Vagina (tissue), 2 donors: Measurements from ENCODE around the gene PPHLN1.

Experiments used
- CTCF ChIP-seq, 3 experiments: fragments of 450-650 bp in 2 of 3; fragments of 200-600 bp in 1 of 3; sonication (generic) in 1 of 3; IDR thresholded peaks; one replicate each; pipeline ENCODE4 v1.5.1; 2017 to 2019; ENCODE audit warnings: antibody characterized with exemption in 3 of 3, mild to moderate bottlenecking in 2 of 3, moderate library complexity in 2 of 3
- POLR2A ChIP-seq, 2 donors: fragments of 450-650 bp; IDR thresholded peaks; one replicate each; pipeline ENCODE4 v1.6.1; 2017; ENCODE audit warnings: antibody characterized with exemption in 2 of 2, mild to moderate bottlenecking in 2 of 2, moderate library complexity in 2 of 2
- POLR2AphosphoS5 ChIP-seq, 2 donors: sonication (generic); formaldehyde crosslinking; IDR thresholded peaks; one replicate each; pipeline ENCODE4 v1.9.0; 2017; ENCODE audit warnings: antibody characterized with exemption in 2 of 2, mild to moderate bottlenecking in 2 of 2, low read depth in 1 of 2; ENCODE audit not compliant: insufficient read depth in 1 of 2

GRCh38 chr12:42485823-42486222 is 159.9 kb downstream of the PPHLN1 start:
- no peak for TF ChIP-seq CTCF (IDR thresholded peaks at IDR 0.05)
- TF ChIP-seq POLR2A (IDR thresholded peaks at IDR 0.05) = no peak
- TF ChIP-seq POLR2AphosphoS5 (IDR thresholded peaks at IDR 0.05; ENCODE audit: insufficient read depth in 1 of 2, low read depth in 1 of 2) = no peak
